ENCODE results near the gene EYA4.

DNA sequence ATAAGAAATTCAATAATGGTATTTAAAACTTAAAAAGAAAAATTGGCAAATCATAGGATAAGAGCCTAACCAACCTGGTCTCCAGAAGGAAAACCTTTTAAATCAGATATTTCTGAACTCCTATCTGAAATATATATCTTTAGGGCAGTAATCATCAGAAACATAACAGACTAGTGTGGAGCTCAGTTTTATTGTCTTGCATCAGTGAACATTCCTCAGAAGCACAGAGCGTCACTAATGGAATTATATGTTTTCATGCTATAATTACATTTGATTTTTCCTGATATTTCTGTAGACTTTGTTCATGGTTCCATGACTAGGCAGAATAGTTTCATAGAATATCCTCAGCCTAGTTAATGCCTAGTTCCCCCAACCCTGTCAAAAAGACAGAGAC, 262.2 kb downstream of the EYA4 start:
- TF ChIP-seq, protein P1, sequence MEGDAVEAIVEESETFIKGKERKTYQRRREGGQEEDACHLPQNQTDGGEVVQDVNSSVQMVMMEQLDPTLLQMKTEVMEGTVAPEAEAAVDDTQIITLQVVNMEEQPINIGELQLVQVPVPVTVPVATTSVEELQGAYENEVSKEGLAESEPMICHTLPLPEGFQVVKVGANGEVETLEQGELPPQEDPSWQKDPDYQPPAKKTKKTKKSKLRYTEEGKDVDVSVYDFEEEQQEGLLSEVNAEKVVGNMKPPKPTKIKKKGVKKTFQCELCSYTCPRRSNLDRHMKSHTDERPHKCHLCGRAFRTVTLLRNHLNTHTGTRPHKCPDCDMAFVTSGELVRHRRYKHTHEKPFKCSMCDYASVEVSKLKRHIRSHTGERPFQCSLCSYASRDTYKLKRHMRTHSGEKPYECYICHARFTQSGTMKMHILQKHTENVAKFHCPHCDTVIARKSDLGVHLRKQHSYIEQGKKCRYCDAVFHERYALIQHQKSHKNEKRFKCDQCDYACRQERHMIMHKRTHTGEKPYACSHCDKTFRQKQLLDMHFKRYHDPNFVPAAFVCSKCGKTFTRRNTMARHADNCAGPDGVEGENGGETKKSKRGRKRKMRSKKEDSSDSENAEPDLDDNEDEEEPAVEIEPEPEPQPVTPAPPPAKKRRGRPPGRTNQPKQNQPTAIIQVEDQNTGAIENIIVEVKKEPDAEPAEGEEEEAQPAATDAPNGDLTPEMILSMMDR (conservative IDR thresholded peaks at IDR 0.05; ENCODE audit: low read depth, low read length) = no peak
- TF ChIP-seq POLR2A (IDR thresholded peaks at IDR 0.05; ENCODE audit: low read depth, low read length) (no peak), FOS (IDR thresholded peaks at IDR 0.05; ENCODE audit: low read depth, low read length) (no peak), MAFK (IDR thresholded peaks at IDR 0.05; ENCODE audit: low read depth, low read length) (no peak), RFX5 (IDR thresholded peaks at IDR 0.05; ENCODE audit: low read depth, low read length) (no peak), BHLHE40 (IDR thresholded peaks at IDR 0.05; ENCODE audit: low read depth, low read length) (no peak), SMC3 (IDR thresholded peaks at IDR 0.05; ENCODE audit: low read depth, low read length) (no peak)

All from IMR-90 (cell line).